Coronary artery (tissue), 2 donors: ENCODE data around the gene SPPL3.
"Not testable (repeated sequence)": the region's sequence is repeated elsewhere in the genome, so short reads cannot be mapped to it uniquely, and the experiment has no call there.

Experiments used
- DNase-seq: peaks from one replicate; pipeline ENCODE4 v3.0.0-alpha.2; 2017; ENCODE audit warnings: low spot score
- H3K27ac ChIP-seq, 2 donors: fragments of 200-600 bp; sonication (generic); one replicate each; pipeline ENCODE4 v1.5.1; 2016 to 2019
- H3K4me3 ChIP-seq: fragments of 200-600 bp; sonication (generic); 2 replicates; pipeline ENCODE4 v1.5.1; 2016; ENCODE audit warnings: mild to moderate bottlenecking, moderate library complexity
- CTCF ChIP-seq: fragments of 200-600 bp; sonication (generic); IDR thresholded peaks from one replicate; pipeline ENCODE4 v1.5.1; 2019; ENCODE audit warnings: antibody characterized with exemption

The SPPL3 gene

GRCh38 chr12:120903412-120904196, 554 bp downstream of the SPPL3 start:
- peak overlapping the region; percentile 100 for H3K4me3 ChIP-seq
- peak; percentile 80 for DNase-seq
- TF ChIP-seq CTCF = no peak
- H3K27ac ChIP-seq = peak overlapping the region; percentile 89 to 96

- Histone ChIP-seq H3K27ac (peak overlapping the region; percentile 89 to 96), H3K4me3 (peak overlapping the region; percentile 100)
- DNase-seq = no peak
- no peak for TF ChIP-seq CTCF
These were observed 1.2 kb downstream of the SPPL3 start for GRCh38 chr12:120902846-120903411.

- no peak overlapping the region for H3K4me3 ChIP-seq
- DNase-seq = no peak
- no peak overlapping the region for H3K27ac ChIP-seq
These were observed 2.3 kb downstream of the SPPL3 start for GRCh38 chr12:120901818-120902217.

GRCh38 chr12:120901101-120901500, 3.1 kb downstream of the SPPL3 start:
- H3K27ac ChIP-seq, DNase-seq, H3K4me3 ChIP-seq: not testable (repeated sequence)

More at GRCh38 chr12:120901818-120902217, 2.3 kb downstream of the SPPL3 start:
- TF ChIP-seq CTCF = no peak

DNA sequence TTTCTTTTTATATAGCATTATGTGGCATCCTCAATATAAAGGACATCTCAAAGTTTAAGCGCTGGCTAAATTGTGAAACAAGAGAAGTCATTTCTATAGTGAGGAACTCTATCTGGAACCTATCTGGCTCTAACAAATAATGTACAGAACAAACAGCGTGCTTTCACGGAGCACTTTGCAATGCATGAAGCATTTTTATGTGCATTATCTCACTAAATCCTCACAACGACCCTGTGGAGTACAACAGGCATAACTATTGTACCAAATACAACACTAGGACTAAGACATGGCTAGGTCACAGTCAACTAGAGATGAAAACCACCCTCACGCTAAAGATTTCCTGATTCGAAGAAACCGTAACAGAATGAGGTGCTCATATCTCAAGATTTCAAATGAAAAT, 8.6 kb downstream of the SPPL3 start:
- no peak for TF ChIP-seq CTCF
- Histone ChIP-seq H3K4me3 (no peak overlapping the region), H3K27ac (no peak overlapping the region)
- DNase-seq = no peak

DNA sequence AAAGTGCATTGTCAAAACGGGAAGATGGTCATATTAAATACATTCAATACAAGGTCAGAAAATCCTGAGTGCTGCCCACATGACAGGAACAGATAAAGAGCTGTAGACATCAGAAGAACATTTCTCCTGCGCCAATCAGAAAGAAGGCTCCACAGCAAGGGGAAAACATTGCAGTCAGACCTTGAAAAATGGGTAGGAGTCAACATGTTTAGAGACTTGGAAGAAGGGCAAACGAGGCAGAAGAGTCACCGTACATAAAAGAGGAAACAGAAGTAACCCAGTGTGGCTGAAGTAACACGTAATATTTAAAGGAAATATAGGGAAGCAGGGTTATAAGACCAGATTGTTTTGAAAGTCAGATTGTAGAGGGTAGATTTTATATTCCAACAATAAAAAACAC, 11.9 kb downstream of the SPPL3 start:
- Histone ChIP-seq H3K27ac (no peak overlapping the region), H3K4me3 (no peak overlapping the region)
- TF ChIP-seq CTCF = no peak
- DNase-seq = no peak

DNA sequence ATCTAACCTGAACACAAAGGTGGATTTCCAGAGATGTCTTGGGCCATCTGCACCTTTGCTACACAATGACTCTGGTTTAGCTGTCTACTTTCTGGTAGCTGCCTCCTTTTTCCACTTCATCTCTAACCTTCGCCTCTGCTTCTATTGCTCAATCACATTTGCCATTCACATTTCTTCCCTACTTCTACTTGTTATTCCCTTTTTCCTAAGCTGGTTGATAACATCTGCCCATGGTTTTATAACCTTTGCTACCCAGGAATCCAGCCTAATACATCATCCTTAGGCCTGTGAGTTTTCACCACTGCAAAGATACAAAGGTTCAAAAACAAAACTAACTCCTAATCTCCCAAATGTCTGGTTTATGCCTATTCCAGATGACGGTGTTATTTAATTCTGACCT, 13.2 kb downstream of the SPPL3 start:
- TF ChIP-seq CTCF = no peak
- no peak for DNase-seq
- H3K4me3 ChIP-seq = no peak overlapping the region
- H3K27ac ChIP-seq = no peak overlapping the region
